Measurements from ENCODE around the gene CTNNA2.
"Not testable (repeated sequence)": the region's sequence is repeated elsewhere in the genome, so short reads cannot be mapped to it uniquely, and the experiment has no call there.

Gene CTNNA2

DNA sequence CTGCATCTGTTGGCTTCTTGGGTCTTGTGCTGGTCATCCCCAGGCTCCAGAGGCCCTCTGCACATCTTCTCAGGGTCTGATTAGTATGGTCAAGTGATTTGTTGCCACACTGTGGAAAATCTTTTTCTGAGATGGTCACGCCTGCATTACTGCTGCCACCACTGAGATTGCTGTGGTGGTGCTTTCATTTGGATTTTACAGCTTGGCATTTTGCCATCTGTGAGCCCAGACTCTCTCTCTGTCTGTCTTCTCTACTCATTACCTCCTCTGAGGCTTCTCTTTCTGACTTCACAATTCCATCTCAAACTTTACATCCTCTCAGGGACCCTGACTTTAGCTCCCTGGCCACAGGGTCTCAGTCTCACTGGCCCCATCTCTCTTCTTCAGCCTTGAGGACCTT lies 637.1 kb downstream of the CTNNA2 start:
- no peak for DNase-seq (ENCODE audit: low spot score)

- no peak for DNase-seq (ENCODE audit: low spot score)
Observed at GRCh38 chr2:80151248-80151647, 638.4 kb downstream of the CTNNA2 start.

DNA sequence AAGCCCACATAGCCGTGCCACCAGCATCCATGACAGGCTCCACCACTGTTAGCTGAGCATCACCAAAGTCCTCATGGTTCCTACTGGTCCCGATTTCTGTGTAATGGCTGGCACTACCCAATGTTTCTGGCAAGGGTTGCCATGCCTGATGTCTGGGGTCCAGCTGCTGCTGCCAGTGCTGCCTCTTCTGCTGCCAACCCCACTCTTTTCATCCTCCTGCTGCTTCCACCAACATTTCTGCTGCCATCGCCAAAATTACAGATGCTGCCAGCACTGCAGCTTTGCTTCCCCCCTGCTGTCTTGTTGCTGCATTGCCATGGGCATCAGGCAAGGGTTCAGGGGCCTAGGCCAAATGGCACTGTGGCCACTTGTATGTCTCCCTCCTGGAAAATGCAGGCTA lies 638.8 kb downstream of the CTNNA2 start:
- DNase-seq (ENCODE audit: low spot score), result no peak

GRCh38 chr2:80153151-80153550 lies 640.3 kb downstream of the CTNNA2 start:
- DNase-seq (ENCODE audit: low spot score), result no peak

DNA sequence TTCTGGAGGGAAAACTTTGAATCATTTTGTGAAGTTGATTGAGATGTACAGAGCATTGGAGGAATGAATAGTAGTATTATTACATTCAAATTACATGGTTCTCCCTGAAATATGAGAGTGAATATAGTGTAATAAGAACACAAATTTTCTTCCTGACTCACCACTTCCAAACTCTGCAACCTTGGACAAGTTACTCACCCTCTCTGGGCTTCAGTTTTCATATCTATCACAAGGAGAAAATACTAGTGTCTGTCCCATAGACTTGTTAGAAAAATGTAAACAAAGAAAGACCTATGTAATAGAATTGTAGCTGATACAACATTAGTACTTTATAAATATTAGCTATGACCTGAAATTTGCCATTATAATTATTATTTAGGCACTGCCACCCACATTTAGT lies 640.9 kb downstream of the CTNNA2 start:
- no peak for DNase-seq (ENCODE audit: low spot score)

GRCh38 chr2:80154231-80154915 lies 641.5 kb downstream of the CTNNA2 start:
- DNase-seq (ENCODE audit: low spot score), result no peak

- no peak for DNase-seq (ENCODE audit: low spot score)
Observed at GRCh38 chr2:80164375-80164774, 651.5 kb downstream of the CTNNA2 start.

GRCh38 chr2:80166483-80167171 lies 653.8 kb downstream of the CTNNA2 start:
- no peak for DNase-seq (ENCODE audit: low spot score)

- DNase-seq (ENCODE audit: low spot score), result no peak
Observed at GRCh38 chr2:80167284-80167808, 654.5 kb downstream of the CTNNA2 start.

DNA sequence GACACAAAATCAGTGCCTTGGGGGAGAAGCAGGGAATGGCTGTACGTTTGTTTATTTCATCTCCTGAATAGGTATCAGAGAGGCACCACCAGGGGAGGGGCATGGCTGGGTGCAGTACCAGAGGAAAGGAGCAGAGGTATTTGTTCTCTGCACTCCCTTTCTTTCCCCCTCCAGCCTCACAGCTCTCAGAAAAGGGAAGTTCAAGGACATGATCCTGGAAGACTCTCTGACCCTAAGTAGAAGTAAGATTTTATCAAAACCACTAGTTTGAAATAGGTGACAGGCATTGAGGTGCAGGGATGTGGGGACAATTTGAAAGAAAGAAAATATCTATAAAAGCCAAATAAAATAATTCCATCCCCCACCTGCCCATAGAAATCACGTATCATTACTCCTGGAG lies 655.2 kb downstream of the CTNNA2 start:
- DNase-seq (ENCODE audit: low spot score), result no peak

DNA sequence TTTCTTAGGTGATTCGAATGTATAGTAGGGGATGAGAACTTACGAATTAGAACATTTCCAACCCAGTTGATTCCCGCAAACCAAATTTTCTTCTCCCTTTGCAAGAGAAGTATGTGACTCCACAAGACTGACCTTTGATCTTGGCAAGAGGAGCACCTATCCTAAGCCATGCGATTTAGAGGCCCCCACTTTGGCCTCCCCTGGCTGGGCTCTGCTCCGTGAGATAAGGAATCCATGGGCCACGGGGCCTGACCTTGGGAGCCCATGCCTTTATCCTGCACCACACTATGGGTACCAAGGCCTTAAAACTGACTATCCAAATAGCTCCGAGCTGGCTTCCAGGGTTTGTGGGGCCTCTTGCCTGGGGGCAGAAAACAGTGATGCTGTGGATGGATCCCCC lies 656.0 kb downstream of the CTNNA2 start:
- no peak for DNase-seq (ENCODE audit: low spot score)

- DNase-seq (ENCODE audit: low spot score), result no peak
Observed at GRCh38 chr2:80169811-80170594, 657.2 kb downstream of the CTNNA2 start.

GRCh38 chr2:80185091-80185490 lies 672.2 kb downstream of the CTNNA2 start:
- DNase-seq (ENCODE audit: low spot score), result no peak

GRCh38 chr2:80186262-80186661 lies 673.4 kb downstream of the CTNNA2 start:
- DNase-seq (ENCODE audit: low spot score), result no peak

DNA sequence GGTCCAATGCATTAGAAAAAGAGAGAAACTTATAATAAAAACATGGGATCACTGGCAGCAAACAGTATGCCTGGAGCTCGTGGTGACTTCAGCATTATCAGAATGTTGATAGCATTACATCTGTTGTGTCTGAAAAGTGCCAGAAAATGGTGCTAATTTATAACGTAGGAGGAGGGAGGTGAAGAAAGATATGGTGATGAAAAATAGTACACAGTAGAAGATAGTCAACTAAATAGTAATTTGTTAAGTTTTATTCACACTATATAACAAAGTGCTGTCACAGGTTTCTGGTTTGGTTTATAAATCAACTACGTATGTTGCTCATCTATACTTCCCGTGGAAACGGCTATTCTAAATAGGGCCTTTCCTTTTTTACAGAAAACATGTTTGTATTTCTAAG lies 674.3 kb downstream of the CTNNA2 start:
- DNase-seq (ENCODE audit: low spot score), result no peak

DNA sequence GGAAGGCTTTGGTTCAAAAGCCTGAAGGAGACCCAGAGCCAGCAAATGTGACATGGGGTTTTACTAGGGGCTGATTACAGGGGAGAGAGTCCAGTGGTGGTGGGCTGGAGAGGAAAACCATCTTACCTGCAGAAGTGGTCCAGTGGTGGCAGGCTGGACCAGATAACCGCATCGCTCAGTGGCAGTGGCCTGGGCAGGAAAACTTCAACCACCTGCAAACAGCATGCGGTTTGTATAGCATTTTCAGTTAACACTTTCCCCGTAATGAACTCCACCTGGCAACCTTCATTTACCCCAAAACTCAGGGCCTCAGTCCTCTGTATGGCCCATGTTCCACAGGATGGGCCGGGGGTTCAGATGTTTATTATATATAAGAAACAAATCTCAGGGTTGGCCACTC lies 677.3 kb downstream of the CTNNA2 start:
- no peak for DNase-seq (ENCODE audit: low spot score)

- no peak for DNase-seq (ENCODE audit: low spot score)
Observed at GRCh38 chr2:80193566-80193965, 680.7 kb downstream of the CTNNA2 start.

DNA sequence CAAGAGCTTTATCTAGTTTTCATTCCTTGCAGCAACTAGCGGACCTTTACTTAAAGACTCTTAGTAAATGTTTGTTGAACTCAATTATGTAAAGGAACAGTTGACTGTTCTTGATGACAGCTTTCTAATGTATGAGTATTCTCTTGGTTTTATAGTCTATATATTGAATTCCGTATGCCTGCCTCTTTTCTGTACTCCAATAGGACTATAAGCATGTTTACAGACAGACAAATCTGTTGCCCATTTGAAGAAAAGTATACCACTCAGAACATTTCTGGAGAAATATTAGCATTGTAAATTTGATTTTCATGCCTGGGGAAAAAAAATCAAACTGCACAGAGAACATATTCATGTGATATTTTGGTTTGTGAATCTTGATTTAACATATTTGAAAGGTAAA lies 682.2 kb downstream of the CTNNA2 start:
- no peak for DNase-seq (ENCODE audit: low spot score)

- DNase-seq (ENCODE audit: low spot score), result no peak
Observed at GRCh38 chr2:80198042-80198441, 685.2 kb downstream of the CTNNA2 start.

DNA sequence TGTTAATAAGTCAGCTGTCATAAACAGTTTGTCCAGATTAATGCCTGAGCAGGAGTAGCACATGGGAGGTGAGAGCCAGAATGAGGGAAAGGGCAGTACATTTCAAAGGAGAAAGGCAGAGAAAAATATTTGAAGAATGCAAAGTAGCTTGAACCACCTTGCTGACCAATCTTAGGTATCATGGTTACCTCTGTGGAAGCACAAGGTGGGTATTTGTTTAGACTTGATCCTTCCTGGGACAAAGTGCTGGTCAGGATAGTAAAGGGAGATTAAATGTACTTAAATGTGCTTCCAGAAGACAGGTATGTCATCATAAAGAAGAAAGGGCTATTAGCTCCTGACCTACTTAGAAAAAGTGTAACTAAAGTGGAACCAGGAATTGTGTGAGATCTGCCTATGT lies 686.7 kb downstream of the CTNNA2 start:
- no peak for DNase-seq (ENCODE audit: low spot score)

- not testable (repeated sequence) for DNase-seq (ENCODE audit: low spot score)
Observed at GRCh38 chr2:80203929-80204328, 691.1 kb downstream of the CTNNA2 start.

GRCh38 chr2:80205498-80205897 lies 692.6 kb downstream of the CTNNA2 start:
- no peak for DNase-seq (ENCODE audit: low spot score)

DNA sequence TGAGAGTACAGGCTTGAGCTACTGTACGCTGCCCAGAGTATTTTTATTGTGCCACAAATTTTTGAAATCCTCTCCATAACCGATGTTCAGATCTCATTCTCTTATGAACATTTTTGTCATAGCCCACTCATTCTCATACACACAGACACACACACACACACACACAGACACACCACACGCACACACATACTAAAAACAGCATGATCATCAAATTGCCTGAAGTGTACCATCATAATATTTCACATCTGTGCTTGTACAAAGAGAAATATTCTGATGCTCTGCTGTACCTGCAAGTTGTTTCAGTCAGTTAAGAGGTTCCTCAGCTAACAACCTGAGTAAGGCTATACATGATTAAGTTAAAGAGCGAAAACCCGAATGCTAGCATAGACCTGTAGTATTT lies 696.6 kb downstream of the CTNNA2 start:
- no peak for DNase-seq (ENCODE audit: low spot score)

Data from iPS-NIHi11 (cell line).